ENCODE measurements around the gene MTNR1B. TPM values are rescaled to one million over a fixed set of nuclear protein-coding genes. Genes with fewer than 3 reads are reported as not detected.

MTNR1B gene
- total RNA-seq, 1 donor from 2014 or later, result not detected

DNA sequence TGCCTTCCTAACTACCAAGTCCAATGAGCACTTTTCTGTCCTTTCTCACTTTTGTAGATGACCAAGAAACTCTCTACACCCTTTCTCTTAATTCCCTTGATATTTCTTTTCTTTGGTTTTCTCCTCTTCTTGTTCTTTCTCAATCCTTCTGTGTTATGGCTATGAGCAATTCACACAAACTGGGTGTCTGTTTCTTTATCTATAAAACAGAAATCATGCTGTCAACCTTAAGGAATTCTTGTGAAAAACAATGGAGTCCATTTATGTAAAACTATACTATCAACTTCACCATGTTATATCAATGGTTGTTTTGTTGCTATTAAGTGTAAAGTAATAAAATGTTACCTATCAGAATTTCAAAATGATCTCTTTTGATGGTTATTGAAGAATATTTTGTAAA, 7.2 kb downstream of the MTNR1B start:
- ATAC-seq (no peak), DNase-seq (ENCODE audit: low spot score) (no peak)

DNA sequence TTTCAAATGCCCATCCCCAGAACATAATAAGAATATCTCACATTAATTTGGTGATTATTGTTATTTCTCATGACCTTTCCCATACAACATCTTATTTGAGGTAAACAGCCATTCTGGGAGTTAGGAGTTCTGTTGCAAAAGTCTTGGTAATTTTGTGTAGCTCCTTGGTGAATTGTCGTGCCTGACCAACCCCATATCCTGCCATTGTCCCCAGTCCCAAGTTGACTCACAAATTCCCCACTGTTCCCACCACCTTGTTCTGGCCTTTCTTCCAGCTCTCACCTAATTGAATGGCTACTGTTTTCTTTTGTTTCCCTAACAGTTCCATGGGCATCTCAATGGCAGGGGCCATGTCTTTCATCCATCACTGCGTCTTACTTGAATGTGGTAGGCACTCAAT, 8.0 kb downstream of the MTNR1B start:
- no peak for ATAC-seq
- DNase-seq (ENCODE audit: low spot score), result no peak

DNA sequence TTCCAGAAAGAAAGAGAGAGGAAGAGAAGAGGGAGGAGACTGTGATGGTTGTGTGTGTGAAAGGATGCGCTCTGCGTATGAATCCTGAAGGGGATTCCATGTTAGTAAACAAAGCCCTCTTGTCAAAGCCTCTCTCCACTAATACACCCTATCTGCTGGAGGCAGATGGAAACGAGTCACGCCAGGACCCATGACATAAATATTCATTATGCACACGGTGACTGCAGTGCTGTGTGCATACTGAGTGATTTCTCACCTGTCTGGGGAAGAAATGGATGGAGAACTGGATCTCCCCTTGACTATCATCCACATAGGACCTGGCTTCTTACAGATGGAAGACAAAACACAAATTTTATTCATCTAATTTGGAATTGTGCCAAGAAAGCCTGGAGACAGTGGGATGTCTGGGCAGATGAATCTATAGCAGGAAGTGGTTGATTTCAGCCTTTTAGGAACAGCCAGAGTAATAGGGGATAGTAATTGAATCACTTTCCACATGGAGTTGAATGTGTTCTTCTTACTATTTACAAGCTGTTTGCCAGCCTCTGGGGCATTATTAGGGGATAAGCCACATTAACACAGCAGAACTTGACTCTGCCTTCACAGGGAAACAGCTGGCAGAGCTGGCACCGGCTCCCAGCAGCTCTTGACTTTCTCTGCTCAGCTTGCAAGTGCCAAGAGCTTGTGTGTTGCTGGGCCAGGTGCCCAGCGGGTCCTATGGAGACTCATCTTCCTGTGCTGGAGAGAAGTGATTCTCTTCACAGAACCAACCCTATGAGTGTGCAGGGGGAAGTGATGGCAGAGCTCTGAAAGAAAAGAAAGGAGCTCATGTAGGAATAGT, 9.0 kb downstream of the MTNR1B start:
- no peak for ATAC-seq
- DNase-seq (ENCODE audit: low spot score), result no peak

DNA sequence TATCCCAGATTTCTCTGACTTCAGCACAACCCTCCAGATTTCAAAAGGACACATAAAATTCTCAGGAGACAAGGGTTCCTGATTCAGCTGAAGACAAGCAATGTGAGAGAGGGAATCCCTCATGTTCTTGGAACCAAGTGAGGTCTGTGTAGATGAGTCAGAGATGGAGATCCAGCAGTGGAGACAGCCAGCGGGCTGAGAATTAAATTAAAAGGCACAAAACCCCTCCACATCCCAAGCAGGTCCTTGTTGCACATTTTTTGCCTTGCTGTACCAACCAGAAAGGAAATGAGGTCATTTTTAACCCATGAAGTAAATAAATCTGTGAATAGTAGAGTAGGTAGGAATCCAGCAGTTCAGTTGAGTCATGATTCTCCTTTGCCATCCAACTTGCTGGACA, 9.7 kb downstream of the MTNR1B start:
- ATAC-seq, result no peak
- no peak for DNase-seq (ENCODE audit: low spot score)

DNA sequence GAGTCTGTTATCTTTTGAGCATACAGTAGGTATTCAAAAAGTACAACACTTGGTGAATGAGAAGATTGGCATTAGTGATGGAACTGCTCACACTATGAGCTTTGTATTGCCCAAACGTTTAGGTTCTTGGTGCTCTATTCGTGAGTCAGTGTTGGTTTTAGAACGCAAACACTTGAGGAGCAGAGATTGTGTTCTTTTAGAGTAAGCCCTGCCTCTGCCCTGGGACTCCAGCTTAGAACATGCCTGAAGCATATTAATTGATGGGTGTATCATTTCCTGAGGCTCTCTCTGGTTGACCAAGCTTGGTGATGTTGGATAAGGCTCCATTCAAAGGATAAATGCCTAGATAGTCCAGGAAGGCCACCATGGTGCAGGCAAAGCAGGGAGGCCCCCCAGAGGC, 10.9 kb downstream of the MTNR1B start:
- no peak for ATAC-seq
- no peak for DNase-seq (ENCODE audit: low spot score)

DNA sequence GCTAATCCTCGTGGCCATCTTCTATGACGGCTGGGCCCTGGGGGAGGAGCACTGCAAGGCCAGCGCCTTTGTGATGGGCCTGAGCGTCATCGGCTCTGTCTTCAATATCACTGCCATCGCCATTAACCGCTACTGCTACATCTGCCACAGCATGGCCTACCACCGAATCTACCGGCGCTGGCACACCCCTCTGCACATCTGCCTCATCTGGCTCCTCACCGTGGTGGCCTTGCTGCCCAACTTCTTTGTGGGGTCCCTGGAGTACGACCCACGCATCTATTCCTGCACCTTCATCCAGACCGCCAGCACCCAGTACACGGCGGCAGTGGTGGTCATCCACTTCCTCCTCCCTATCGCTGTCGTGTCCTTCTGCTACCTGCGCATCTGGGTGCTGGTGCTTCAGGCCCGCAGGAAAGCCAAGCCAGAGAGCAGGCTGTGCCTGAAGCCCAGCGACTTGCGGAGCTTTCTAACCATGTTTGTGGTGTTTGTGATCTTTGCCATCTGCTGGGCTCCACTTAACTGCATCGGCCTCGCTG, 12.1 kb downstream of the MTNR1B start:
- ATAC-seq, result no peak
- DNase-seq (ENCODE audit: low spot score), result no peak

DNA sequence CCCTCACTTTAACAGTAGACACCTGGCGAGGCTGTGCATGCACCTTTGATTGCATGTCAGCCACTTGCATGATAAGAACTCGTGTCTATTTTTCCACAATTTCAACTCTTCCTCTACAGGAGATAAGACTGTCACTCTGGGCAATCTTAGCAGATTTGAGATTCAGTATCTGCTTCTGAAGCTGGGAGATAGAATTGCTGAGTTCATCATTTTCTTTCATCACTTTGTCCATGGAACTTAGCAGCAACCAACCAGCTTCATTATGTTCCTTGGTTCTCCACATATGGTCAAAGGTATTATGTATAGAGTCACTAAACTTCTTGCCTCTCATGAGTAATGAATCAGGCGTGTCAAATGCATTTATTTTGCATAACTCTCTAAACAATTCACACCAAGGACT, 17.1 kb downstream of the MTNR1B start:
- ATAC-seq (no peak), DNase-seq (ENCODE audit: low spot score) (no peak)

DNA sequence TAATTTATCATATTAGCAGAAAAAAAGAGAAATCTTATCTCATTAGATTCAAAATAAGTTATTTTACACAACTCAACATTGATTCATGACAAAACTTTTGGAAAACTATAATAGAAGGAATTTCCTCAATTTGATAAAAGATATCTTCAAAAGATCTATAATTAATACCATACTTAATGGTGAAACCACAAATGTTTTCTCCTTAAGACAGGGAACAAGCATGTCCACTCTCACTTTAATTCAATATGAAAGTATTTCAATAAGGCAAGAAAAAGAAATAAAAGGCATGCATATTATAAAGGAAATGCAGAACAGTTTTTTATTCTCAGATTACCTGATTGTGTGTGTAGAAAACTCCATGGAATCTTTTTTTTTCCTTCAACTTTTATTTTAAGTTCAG, 23.6 kb downstream of the MTNR1B start:
- DNase-seq (ENCODE audit: low spot score), result no peak
- no peak for ATAC-seq

DNA sequence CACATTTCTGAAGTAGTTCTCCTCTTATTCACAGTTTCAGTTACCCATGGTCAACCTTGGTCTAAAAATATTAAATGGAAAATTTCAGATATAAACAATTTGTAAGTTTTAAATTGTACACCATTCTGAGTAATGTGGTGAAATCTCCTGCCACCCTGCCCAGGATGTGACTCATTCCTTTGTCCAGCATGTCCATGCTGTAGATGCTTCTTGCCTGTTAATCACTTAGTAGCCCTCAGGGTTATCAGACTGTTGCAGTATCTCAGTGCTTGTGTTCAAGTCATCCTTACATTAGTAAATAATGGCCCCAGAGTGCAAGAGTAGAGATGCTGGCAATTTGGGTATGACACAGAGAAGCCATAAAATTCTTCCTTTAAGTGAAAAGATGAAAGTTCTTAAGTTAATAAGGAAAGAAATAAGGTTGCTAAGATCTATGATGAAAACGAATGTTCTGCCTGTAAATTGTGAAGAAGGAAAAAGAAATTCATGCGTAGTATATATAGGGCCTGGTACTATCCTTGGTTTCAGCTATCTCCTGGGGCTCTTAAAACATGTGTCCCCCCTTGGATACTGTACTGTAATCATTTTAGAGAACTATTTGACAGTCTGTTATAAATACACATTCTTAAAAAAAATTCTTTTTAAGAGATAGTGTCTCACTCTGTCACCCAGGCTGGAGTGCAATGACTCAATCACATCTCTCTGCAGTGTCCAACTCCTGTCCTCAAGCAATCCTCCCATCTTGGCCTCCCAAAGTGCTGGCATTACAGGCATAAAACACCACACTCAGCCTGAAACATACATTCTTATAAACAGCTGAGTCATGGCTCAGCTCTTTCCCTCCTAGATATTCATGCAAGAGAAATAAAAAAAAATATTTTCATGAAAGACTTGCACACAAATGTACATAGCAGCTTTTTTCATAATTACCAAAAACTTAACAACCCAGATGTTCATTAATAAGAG, 31.3 kb downstream of the MTNR1B start:
- DNase-seq (ENCODE audit: low spot score) (no peak), ATAC-seq (no peak)

DNA sequence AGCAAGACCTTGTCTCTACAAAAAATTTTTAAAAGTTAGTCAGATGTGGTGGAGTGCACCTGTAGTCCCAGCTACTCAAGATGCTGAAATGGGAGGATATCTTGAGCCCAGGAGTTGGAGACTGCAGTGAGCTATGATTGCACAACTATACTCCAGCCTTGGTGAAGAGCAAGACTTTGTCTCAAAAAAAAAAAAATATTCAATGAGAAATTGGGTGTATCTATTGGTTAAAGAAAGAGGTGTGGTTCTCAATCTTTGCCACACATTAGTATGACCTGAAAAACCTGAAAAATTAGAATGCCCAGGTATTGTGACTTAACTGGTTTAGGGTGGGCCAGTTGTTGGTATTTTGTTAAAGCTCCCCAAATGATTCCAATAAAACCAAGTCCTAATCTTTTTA, 32.4 kb downstream of the MTNR1B start:
- ATAC-seq, result no peak
- no peak for DNase-seq (ENCODE audit: low spot score)

DNA sequence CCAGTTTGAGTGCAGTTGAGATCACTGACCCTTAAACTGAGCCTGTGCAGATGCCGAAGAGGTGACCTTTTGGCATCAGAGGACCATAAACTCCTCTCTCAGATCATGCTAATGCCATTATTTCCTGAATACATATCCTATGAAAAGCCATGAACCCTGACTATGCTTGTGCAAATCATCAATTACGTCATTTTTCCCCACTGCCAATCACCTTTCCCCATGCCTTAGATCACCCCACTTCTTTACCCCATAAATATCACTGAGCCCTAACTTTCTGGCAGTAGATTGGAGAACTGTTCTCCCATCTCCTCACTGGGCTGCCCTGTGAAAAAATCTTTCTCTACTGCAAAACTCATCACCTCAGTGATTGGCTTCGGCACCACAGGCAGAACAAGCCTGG, 32.9 kb downstream of the MTNR1B start:
- ATAC-seq, result no peak
- no peak for DNase-seq (ENCODE audit: low spot score)

DNA sequence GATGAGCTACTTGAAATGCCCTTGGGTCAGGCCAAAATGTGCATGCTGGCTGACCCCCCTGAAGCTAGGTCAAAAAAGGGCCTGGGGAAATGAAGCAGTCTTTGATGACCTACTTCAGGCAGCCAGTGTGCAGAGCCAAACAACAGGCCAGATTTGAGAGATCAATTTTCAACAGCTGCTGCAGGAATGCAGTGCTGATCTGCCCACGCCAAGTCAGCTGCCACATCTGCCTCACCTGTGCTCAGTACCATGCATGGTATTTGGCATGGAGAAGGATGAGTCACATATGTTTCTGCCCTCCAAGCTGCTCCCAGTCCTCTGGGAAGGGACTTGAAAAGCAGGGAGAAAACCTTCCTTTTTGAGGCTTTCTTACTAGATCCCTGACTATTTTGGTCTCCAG, 35.8 kb downstream of the MTNR1B start:
- peak; percentile 82 for ATAC-seq
- DNase-seq (ENCODE audit: low spot score), result no peak

DNA sequence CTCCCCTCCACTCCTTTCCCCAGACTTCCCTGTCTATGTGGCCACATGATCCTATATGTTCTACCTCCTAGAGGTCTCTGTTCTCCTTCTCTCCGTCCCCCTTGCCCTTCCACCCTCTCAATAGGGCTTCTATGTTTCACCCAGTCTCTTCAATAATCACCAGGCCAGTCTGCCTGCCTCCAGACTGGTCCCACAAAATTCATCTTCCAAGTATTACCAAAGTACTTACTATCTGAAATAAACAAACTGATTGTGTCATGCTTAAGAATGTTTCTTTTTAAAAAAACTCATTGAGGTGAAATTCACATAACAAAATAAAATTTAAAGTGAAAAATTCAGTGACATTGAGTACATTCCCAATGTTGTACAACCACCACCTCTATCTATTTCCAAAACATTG, 44.2 kb downstream of the MTNR1B start:
- ATAC-seq (no peak), DNase-seq (ENCODE audit: low spot score) (no peak)

DNA sequence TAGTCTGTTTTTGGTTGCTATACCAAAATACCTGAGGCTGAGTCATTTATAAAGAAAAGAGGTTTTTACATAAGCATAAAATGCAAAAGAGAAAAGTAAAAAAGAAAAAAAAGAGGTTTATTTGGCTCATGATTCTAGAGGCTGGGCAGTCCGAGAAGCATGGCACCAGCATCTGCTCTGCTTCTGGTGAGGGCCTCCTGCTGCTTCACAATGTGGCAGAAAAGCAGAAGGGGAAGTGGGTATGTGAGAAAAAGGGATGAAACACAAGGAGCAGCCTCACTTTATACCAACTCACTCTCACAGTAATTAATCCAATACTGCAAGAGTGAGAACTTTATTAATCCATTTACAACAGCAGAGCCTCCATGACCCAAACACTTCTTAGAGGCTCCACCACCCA, 47.1 kb downstream of the MTNR1B start:
- DNase-seq (ENCODE audit: low spot score), result no peak

DNA sequence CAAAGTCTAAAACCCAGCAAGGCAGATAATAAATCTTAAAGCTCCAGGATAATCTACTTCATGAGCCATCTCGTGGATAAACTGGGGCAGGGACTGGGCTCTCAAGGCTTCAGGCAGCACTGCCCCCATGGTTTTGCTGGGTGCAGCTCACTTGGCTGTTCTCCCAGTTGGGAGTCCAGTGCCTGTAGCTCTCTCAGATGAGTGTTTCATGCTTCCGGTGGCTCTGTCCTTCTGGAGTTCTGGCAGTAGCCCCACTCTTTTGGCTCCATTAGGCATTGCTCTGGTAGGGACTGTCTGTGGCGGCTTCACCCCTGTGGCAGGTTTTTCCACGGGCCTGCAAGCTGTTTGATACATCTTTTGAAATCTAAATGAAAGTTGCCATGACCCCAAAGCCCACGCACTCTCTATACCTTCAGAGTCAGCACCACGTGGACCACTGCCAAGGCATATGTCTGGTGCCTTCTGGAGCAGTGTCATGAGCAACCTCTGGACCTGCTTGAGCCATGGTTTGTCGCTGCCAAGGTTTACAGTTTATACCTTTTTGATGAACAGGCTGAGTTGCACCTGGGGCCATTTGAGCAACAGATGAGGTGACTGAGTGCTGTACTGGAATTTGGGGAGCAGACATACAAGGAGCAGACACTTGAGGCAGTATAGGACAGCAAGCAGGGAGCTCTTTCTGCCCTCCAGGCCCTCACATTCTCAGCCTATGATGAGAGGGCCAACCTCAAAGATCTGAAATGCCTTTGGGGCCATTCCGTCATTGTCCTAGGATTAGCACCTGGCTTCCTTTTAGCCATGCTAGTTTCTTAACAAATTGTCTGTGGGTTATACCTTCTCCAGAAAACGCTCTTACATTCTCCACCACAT, 48.6 kb downstream of the MTNR1B start:
- DNase-seq (ENCODE audit: low spot score) (peak; percentile 55), ATAC-seq (peak; percentile 88)

More for the DNA sequence above, 47.1 kb downstream of the MTNR1B start:
- no peak for ATAC-seq

DNA sequence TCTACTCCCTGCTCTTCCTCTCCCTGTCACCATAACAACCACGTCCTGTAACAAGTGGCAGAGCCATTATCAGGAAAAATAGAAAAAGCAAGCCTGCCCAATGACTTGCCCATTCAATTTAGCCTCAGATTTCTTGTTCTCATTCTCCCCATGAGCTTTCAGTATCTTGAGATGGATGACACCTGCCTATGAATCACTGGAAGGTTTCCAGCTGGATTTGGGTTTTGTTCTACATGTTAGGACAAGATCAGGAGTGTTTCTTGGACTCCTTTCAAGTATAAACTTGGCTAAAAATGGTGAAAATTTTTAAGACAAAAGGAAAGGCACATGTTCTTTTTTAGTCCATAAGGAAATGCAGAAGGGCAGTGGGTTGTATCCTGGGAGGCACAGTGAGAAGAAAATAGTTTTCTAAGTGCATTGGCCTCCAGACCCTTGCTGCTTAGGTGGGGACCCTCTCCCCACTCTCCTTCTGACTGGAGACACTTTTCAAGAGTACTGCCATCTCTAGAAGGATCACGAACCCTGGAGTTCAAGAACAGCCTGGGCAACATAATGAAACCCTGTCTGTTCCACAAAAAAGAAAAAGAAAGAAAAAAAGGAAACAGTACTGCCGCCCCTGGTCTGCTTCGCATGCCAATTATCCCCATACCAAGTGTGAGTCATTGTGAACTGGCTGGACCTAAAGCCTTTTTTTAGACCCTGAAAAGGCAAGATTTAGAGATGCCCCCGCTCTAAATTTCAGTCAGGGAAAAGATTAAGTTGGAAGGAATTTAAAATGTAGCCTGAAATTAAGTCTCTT, 51.0 kb downstream of the MTNR1B start:
- ATAC-seq (no peak), DNase-seq (ENCODE audit: low spot score) (no peak)

DNA sequence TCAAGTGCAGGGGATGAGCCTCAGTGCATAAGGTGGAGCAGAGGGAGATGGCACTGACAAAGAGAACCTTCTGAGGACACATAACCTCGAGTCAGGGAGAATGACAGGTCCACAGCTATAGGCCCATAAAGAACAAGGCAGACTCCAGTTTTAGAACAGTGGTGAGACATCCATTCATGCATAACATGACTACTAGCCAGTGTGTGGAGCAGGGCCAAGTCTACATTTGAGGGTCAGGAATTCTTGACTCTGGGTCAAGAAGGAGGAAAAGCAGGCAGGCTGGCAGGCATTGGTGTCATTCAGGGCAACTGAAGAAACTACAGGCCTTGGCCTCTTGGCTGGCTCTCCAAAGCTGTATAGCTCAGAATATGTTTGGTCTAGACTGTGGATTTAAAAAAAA, 54.9 kb downstream of the MTNR1B start:
- ATAC-seq (no peak), DNase-seq (ENCODE audit: low spot score) (no peak)

DNA sequence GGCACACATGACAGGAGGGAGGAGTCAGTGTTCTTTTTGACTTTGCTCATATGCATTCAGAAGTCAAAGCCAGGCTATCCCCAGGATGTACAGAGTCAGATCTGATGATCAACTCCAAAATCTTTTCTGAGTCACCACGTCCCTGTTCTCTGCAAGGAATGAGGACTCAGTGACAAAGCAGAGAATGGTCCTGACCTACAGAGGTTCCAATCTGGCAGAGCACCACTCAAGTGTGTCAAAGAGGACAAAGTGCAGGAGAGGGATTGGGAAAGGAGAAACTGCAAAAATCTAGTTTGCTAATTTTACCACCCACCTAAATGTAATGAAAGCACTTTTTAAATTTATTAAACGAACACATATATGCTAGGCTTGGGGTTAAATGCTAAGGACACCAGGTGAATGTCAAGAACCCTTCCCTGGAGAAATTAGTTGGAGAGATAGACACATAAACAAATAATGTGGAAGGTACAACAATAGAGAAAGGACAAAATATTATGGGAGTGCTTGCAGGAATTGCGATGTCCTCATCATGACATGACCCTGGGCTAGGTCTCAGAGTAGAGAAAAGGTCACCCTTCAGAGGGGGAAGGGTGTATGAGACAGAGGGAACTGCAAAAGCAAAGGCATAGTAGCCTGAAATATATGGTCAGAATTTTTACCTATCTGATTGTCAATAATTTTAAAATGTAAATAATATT, 56.3 kb downstream of the MTNR1B start:
- ATAC-seq, result peak; percentile 88
- DNase-seq (ENCODE audit: low spot score), result peak; percentile 58

DNA sequence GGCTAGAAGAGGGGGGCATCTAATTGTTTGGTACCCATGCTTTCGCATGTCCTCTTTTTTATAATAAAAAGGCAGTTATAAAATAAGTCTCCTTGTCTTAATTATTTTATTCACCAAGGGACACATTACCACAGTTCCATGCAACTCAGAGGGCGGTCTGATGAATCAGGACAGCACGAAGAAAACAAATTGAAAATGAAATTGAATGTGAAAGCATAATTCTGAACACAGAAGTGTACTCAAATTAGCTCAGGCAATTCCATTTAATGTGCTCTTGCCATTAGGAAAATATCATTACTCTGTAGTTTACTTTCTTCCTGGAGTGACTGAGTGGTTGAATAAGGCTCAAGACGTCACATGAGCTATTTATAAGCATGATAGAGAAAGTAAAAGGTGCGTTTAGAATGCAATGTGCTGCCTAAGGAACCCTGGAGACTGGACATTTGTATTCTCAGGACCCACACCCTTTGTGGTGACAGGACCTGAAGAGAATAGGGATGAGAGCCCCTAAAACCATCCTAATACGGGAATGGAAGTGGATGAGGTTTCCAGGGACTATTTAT, 59.6 kb downstream of the MTNR1B start:
- DNase-seq (ENCODE audit: low spot score) (no peak), ATAC-seq (peak; percentile 11)
